ENCODE results near the gene PHYHD1. TPM values are rescaled to one million over a fixed set of nuclear protein-coding genes. Genes with fewer than 3 reads are reported as not detected.

PHYHD1 gene
- polyA plus RNA-seq, 1 of the 3 experiments (the other 2 are of a cell fraction), result not detected

- TF ChIP-seq SIN3A (IDR thresholded peaks at IDR 0.05; ENCODE audit: borderline replicate concordance, low read depth, low read length), result no peak
- no peak for TF ChIP-seq POLR2AphosphoS5 (IDR thresholded peaks at IDR 0.05; ENCODE audit: low read depth, low read length)
- TF ChIP-seq MXI1 (IDR thresholded peaks at IDR 0.05; ENCODE audit: low read depth, low read length), result no peak
- TF ChIP-seq GABPA (IDR thresholded peaks at IDR 0.05; ENCODE audit: low read depth), result no peak
- TF ChIP-seq NFIC (IDR thresholded peaks at IDR 0.05; ENCODE audit: borderline replicate concordance), result no peak
- no peak for TF ChIP-seq YY1 (IDR thresholded peaks at IDR 0.05; ENCODE audit: low read depth)
- no peak for TF ChIP-seq TAF1 (IDR thresholded peaks at IDR 0.05; ENCODE audit: borderline replicate concordance, low read depth, low read length)
- TF ChIP-seq ELF1 (IDR thresholded peaks at IDR 0.05), result no peak
- TF ChIP-seq, protein P1, sequence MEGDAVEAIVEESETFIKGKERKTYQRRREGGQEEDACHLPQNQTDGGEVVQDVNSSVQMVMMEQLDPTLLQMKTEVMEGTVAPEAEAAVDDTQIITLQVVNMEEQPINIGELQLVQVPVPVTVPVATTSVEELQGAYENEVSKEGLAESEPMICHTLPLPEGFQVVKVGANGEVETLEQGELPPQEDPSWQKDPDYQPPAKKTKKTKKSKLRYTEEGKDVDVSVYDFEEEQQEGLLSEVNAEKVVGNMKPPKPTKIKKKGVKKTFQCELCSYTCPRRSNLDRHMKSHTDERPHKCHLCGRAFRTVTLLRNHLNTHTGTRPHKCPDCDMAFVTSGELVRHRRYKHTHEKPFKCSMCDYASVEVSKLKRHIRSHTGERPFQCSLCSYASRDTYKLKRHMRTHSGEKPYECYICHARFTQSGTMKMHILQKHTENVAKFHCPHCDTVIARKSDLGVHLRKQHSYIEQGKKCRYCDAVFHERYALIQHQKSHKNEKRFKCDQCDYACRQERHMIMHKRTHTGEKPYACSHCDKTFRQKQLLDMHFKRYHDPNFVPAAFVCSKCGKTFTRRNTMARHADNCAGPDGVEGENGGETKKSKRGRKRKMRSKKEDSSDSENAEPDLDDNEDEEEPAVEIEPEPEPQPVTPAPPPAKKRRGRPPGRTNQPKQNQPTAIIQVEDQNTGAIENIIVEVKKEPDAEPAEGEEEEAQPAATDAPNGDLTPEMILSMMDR (IDR thresholded peaks at IDR 0.05), result no peak
- no peak for TF ChIP-seq SMC3 (IDR thresholded peaks at IDR 0.05; ENCODE audit: low read depth, low read length)
- TF ChIP-seq JUND (IDR thresholded peaks at IDR 0.05), result no peak
- no peak for TF ChIP-seq GATA2 (CRISPR knock-in tag; IDR thresholded peaks at IDR 0.05)
- TF ChIP-seq RAD21 (IDR thresholded peaks at IDR 0.05; ENCODE audit: low read length), result no peak
- TF ChIP-seq RXRA (IDR thresholded peaks at IDR 0.05; ENCODE audit: borderline replicate concordance, low read depth), result no peak
- TF ChIP-seq MEF2A (IDR thresholded peaks at IDR 0.05; ENCODE audit: borderline replicate concordance, low read depth), result no peak
- no peak for TF ChIP-seq EZH2phosphoT487 (IDR thresholded peaks at IDR 0.05; ENCODE audit: borderline replicate concordance, low read depth)
- TF ChIP-seq, protein P2, sequence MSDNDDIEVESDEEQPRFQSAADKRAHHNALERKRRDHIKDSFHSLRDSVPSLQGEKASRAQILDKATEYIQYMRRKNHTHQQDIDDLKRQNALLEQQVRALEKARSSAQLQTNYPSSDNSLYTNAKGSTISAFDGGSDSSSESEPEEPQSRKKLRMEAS (IDR thresholded peaks at IDR 0.05; ENCODE audit: low read depth), result no peak
- no peak for TF ChIP-seq TEAD4 (IDR thresholded peaks at IDR 0.05; ENCODE audit: borderline replicate concordance, insufficient read depth)
- no peak for TF ChIP-seq TCF12 (IDR thresholded peaks at IDR 0.05)
- POLR2A ChIA-PET, result interaction anchor here (0.7 kb wide), 1 partner anchor 46 kb away, joined by 4 read pairs; no protein-coding TSS in a partner anchor
These were observed 7.8 kb downstream of the PHYHD1 start for GRCh38 chr9:128928624-128929023.

GRCh38 chr9:128929560-128929959, 8.8 kb downstream of the PHYHD1 start:
- Histone ChIP-seq H3K4me1 (ENCODE audit: control insufficient read depth in 1 of 2, insufficient read depth in 2 of 2, low read depth in 1 of 2, low read length in 1 of 2) (no peaks in the 10 kb centered on the region; a peak in 1 of 4 replicates), H3K79me2 (ENCODE audit: insufficient read depth) (no peaks in the 10 kb centered on the region), H3K9me3 (no peaks in the 10 kb centered on the region), H4K20me1 (ENCODE audit: insufficient read depth) (no peaks in the 10 kb centered on the region), H3K27me3 (ENCODE audit: insufficient read depth) (no peaks in the 10 kb centered on the region), H3K4me3 (ENCODE audit: low read depth in 2 of 2, low read length in 1 of 2) (no peak overlapping the region), H3K9ac (no peak overlapping the region), H3K27ac (ENCODE audit: low read depth in 2 of 2, low read length in 1 of 2) (no peak overlapping the region), H3F3A (replicated peaks; ENCODE audit: insufficient read depth) (no peaks in the 10 kb centered on the region), H3K9me2 (no peaks in the 10 kb centered on the region), H3K36me3 (replicated peaks in 1 of 2; ENCODE audit: control insufficient read depth in 1 of 2, insufficient read depth in 2 of 2, low read length in 1 of 2) (no peaks in the 10 kb centered on the region), H2AFZ (ENCODE audit: low read depth) (no peak overlapping the region), H3K4me2 (no peak overlapping the region)
- no peak for TF ChIP-seq USF2 (IDR thresholded peaks at IDR 0.05; ENCODE audit: borderline replicate concordance, low read depth, low read length)
- TF ChIP-seq MXI1 (IDR thresholded peaks at IDR 0.05; ENCODE audit: low read depth, low read length), result no peak
- no peak for TF ChIP-seq RAD21 (IDR thresholded peaks at IDR 0.05; ENCODE audit: low read length)
- TF ChIP-seq TCF12 (IDR thresholded peaks at IDR 0.05), result no peak
- TF ChIP-seq JUND (IDR thresholded peaks at IDR 0.05), result no peak
- TF ChIP-seq YY1 (IDR thresholded peaks at IDR 0.05; ENCODE audit: low read depth), result no peak
- no peak for TF ChIP-seq SIN3A (IDR thresholded peaks at IDR 0.05; ENCODE audit: borderline replicate concordance, low read depth, low read length)
- no peak for TF ChIP-seq ELF1 (IDR thresholded peaks at IDR 0.05)
- TF ChIP-seq EP300 (IDR thresholded peaks at IDR 0.05; ENCODE audit: borderline replicate concordance in 1 of 2, low read depth in 1 of 2, low read length in 1 of 2), result no peak
- no peak for TF ChIP-seq FOXM1 (IDR thresholded peaks at IDR 0.05; ENCODE audit: low read depth)
- no peak for TF ChIP-seq RFX5 (IDR thresholded peaks at IDR 0.05; ENCODE audit: low read length)
- TF ChIP-seq, protein P3, sequence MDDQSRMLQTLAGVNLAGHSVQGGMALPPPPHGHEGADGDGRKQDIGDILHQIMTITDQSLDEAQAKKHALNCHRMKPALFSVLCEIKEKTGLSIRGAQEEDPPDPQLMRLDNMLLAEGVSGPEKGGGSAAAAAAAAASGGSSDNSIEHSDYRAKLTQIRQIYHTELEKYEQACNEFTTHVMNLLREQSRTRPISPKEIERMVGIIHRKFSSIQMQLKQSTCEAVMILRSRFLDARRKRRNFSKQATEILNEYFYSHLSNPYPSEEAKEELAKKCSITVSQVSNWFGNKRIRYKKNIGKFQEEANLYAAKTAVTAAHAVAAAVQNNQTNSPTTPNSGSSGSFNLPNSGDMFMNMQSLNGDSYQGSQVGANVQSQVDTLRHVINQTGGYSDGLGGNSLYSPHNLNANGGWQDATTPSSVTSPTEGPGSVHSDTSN (IDR thresholded peaks at IDR 0.05), result no peak
- TF ChIP-seq TEAD4 (IDR thresholded peaks at IDR 0.05; ENCODE audit: borderline replicate concordance, insufficient read depth), result no peak
- CTCF ChIA-PET, result interaction anchor here (1.5 to 7.1 kb wide), 6 partner anchors 14 to 197 kb away, joined by 3 to 73 read pairs (median 9); no protein-coding TSS in a partner anchor
- POLR2A ChIA-PET, result no interaction called here
- 83% methylated on average over 4 of the region's 4 CpGs for WGBS (ENCODE audit: low lambda C conversion rate)
- no peak for DNase-seq

More at GRCh38 chr9:128928624-128929023, 7.8 kb downstream of the PHYHD1 start:
- no peak overlapping the region for H3K4me2 ChIP-seq
- no peaks in the 10 kb centered on the region for H3K9me3 ChIP-seq
- H4K20me1 ChIP-seq (ENCODE audit: insufficient read depth), result no peaks in the 10 kb centered on the region
- no peaks in the 10 kb centered on the region for H3K36me3 ChIP-seq (replicated peaks in 1 of 2; ENCODE audit: control insufficient read depth in 1 of 2, insufficient read depth in 2 of 2, low read length in 1 of 2)
- no peaks in the 10 kb centered on the region for H3K79me2 ChIP-seq (ENCODE audit: insufficient read depth)
- no peaks in the 10 kb centered on the region; a peak in 1 of 4 replicates for H3K4me1 ChIP-seq (ENCODE audit: control insufficient read depth in 1 of 2, insufficient read depth in 2 of 2, low read depth in 1 of 2, low read length in 1 of 2)
- 89% methylated on average over 2 of the region's 2 CpGs for whole genome bisulfite sequencing (ENCODE audit: low lambda C conversion rate)
- DNase-seq, result no peak
- H3K27me3 ChIP-seq (ENCODE audit: insufficient read depth), result no peaks in the 10 kb centered on the region
- CTCF ChIA-PET, result interaction anchor here (0.6 to 7.1 kb wide), 33 partner anchors 8 to 264 kb away, joined by 3 to 73 read pairs (median 6); partner anchors contain the start of genes ENDOG, KYAT1 and LRRC8A
- no peak overlapping the region for H3K9ac ChIP-seq
- no peak overlapping the region for H3K27ac ChIP-seq (ENCODE audit: low read depth in 2 of 2, low read length in 1 of 2)
- no peaks in the 10 kb centered on the region for H3K9me2 ChIP-seq
- no peaks in the 10 kb centered on the region for H3F3A ChIP-seq (replicated peaks; ENCODE audit: insufficient read depth)
- H3K4me3 ChIP-seq (ENCODE audit: low read depth in 2 of 2, low read length in 1 of 2), result no peak overlapping the region
- H2AFZ ChIP-seq (ENCODE audit: low read depth), result peak overlapping the region; percentile 70; the same call in 1 of the 2 replicates

Measured in SK-N-SH (cell line).